Skeletal muscle cell (primary cell): ENCODE results near the gene ADCY2.

Source experiments
- DNase-seq: peaks from one replicate; pipeline ENCODE4 v3.0.0-alpha.2; 2010; ENCODE audit warnings: low read depth
- H3K4me3 ChIP-seq: 2 replicates; pipeline ENCODE4 v1.5.1; 2011; ENCODE audit warnings: low read depth, mild to moderate bottlenecking, control low read depth, low read length, moderate library complexity

Gene ADCY2

DNA sequence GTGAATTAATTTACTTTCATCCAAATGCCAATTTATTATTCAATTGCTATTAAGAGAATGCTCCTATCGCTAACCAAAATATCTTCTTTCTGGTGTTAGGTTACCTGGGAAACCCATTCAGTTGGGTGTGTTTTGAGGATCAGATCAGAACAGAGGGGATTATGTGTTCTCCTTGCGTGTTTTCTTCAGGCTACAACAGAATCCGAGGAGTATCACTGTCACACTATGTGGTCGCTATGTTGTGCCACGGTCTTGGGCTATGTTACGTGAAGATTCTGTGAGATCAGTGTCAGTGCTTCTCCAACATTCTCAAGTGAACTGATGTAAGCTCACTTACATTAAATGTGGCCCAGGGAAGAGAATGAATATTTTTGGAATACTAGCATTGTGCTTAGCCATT, 39.0 kb downstream of the ADCY2 start:
- H3K4me3 ChIP-seq = no peak overlapping the region
- no peak for DNase-seq

DNA sequence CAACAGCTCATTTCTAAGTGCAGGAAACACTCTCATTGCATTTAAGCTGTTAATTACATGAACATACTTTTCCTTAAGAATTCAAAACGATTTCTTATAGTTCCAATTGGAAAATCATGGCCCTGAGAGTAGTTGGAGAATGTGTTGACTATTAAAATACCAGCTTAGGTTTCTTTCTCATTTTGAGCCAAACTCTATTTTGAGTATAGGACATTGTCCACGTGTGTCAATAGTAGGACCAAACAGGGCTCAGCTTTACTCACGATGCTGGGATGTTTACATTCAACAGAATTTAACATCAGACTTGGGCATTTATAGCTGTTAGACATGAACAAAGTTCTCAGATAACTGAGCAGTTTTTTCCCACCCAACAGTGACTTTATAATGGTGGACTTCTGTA, 39.6 kb downstream of the ADCY2 start:
- DNase-seq = no peak
- H3K4me3 ChIP-seq = no peak overlapping the region

DNA sequence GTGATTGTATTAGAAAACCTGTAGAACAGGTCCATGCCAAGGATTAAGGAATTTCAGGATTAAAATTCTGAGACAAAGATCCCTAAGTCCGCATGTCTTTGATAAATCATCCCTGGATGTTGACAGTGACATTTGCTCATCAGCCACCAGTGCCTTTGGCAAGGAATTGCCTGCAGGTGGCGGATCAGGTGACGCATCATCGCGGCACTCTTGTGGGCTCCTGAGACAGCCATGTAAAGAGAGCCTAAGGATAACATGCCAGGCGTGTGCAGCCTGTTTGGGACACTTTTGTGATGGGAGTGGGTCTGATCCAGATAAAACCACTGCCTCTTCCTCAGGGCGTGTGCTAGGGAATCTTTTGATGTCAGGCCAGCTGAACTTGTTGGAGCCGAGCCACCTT, 40.6 kb downstream of the ADCY2 start:
- DNase-seq = no peak
- no peak overlapping the region for H3K4me3 ChIP-seq

DNA sequence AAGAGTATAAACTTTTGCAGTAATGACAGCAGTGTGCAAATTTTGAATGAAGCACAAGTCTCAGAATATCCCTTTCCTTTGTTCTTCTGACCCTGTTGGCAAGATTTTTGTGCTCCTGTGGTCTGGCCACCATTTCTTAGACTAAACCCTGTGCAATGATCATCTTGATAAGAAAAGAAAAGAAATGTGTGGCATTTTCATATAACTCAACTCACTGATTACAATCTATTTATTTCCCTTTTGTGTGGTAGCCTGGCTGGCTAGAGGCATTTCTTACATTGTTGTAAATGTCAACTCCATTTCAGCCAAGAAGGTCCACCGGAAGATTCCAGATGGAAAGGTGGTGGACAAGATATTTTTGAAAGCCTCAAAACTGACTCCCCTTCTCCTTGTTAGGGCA, 41.9 kb downstream of the ADCY2 start:
- H3K4me3 ChIP-seq = no peak overlapping the region
- DNase-seq = no peak

DNA sequence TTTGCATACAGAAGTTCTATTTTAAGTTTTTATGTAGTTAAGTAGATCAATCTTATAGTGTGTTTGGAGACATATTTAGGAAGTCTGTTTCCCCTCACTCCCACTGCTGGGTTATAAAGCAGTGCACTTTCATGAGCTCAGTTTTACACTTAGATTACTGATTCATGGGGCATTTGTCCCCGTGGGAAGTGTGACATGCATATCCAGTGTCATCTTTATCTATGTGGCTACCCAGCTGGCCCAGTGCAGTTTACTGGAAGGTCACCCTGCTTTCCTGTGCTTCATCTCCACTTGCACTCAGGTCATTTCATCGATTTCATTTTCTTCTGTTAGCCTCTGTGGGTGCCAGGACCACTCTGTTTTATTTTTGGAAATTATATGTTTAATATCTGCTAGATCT, 49.1 kb downstream of the ADCY2 start:
- DNase-seq = no peak
- no peak overlapping the region for H3K4me3 ChIP-seq

DNA sequence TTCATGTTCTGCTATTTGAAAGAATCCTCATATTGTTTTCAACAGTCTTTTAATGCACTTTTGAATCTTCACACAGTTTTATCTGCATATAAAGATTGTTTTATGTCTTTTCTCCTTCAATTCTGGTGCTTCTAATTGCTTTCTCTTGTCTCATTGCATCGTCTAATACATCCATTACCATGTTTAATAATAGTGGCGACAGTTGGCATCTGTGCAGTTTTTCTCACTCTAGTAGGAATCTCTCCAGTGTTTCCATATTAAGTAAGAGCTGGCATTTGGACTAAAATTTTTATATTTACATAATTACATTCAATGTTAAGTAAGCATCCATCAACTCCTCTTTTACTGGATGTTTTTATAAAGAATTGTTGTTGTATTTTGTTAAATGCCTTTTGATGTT, 49.9 kb downstream of the ADCY2 start:
- no peak for DNase-seq
- H3K4me3 ChIP-seq = no peak overlapping the region

DNA sequence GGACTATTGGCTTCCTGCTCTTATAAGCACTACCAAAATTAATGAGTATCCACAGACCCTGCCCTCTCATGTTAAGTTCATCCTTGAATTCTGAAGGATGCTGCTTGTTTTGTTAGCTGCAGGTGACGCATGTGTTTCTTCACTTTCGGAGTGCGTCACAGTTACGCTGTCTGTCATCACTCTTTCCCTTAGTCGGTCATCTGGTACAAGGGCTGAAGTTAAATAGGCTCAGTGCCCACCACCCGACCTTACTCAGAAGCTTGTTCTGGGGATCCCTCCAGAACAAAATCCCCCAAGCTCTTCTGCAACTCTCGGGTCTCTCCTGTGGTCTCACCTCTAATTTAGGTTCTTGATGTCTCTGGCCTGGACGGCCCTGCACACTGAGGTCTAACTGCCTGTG, 51.0 kb downstream of the ADCY2 start:
- H3K4me3 ChIP-seq = no peak overlapping the region
- no peak for DNase-seq

DNA sequence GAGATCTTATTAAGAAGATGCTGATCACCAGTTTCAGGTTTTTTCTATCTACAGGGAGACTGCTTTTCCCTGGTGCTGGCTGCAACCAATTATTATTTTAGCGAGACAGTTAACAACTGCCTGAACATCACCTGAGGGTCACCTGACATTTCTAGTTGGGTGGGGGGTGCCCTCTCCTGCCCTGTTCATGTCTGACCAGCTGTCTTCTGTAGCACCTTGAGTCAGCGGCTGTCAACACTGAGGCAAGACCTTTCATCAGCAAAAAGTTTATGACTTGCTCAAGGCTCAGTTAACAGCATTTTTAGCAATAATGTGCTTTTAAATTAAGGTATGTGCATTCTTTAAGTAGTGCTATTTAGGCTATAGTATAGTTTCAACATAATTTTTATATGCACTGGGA, 58.0 kb downstream of the ADCY2 start:
- H3K4me3 ChIP-seq = no peak overlapping the region
- no peak for DNase-seq

DNA sequence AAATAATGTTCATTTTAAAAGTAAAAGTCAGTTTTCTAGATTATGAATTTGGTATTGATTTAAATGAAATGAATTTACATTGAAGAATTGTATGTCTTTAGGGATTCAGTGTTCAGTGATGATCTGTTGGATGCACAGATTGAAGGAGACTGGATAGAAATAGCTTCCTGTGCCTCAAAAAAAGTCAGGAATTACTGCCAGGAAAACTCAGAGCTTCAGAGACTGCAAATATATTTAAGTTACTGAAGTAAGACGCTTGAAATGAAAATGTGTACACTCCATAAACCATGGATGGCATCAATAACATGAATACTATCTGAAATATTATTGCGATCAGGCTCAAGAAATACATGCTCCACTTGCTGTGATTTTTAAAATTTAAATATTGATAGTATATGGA, 60.3 kb downstream of the ADCY2 start:
- no peak for DNase-seq
- H3K4me3 ChIP-seq = no peak overlapping the region

DNA sequence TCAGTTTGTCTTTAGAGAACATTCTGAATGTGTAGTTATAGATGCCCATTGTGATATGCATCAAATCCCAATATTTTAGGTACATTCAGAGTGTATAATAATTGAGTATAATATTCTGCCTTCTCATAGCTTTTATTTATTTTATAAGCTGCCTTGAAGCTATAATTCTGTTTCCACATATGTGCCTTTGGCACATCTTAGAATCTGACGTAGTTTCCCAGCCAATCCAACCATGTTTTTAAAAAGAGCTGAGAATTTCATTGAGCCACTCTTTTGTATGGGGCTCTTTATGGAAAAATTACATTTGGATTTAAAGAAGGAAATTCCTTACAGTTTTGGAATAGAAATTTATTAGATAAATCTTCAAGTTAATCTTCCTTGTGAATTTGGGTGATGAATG, 65.4 kb downstream of the ADCY2 start:
- no peak for DNase-seq
- no peak overlapping the region for H3K4me3 ChIP-seq

DNA sequence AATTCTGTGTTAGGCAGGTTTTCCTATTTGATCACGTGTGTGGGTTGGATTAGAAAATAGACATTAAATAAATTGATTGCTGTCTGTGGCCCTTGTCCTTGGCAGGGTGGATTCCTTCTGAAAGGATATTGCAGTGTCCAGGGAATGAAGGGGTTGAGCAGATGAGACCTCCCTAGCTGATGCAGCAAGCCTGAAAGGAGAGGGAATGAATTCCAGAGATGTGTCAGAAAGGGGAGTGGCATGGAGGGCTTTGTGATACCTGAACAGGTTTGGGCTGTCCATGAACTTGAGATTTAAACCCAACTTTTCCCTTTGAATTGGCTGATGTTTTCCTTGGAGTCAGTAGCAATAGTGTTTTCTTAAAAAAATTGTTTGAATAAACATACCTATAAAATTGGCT, 66.8 kb downstream of the ADCY2 start:
- no peak for DNase-seq
- H3K4me3 ChIP-seq = no peak overlapping the region

DNA sequence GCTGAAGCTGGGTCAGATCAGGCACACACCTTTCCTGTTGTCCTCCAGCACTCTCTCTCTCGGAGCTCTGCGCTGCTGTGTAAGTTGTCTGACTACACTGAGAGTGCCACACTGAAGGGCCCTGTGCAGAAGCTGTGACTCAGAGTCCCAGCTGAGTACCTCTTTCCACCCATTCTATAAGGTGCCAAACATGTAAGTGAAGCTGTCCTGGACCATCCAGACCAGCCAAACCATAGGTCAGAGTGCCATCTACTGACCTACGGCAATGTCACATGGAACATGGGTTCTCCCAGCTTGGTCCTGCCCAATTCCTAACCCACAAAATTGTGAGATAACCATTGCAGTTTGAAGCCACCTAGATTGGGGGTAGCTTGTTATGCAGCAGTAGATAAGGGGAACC, 68.2 kb downstream of the ADCY2 start:
- H3K4me3 ChIP-seq = no peak overlapping the region
- DNase-seq = no peak

DNA sequence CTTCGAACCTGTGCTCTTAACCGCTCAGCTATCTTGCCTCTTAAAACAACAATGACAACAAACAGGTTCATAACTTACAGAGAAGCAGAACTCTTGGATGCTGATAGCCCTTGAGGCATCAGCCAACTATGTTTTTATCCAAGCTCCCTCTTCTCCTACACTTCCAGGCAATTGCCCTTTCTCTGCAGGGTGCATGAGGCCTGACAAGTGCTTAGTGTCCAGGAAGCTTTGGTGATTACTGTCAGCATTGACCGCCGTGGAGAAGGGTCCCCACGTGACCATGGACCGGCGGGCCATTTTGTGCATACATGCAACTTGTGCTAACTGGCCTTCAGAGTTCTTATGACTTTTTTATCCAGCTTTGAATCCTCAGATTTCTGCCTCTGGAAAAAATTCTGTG, 71.2 kb downstream of the ADCY2 start:
- no peak for DNase-seq
- no peak overlapping the region for H3K4me3 ChIP-seq

DNA sequence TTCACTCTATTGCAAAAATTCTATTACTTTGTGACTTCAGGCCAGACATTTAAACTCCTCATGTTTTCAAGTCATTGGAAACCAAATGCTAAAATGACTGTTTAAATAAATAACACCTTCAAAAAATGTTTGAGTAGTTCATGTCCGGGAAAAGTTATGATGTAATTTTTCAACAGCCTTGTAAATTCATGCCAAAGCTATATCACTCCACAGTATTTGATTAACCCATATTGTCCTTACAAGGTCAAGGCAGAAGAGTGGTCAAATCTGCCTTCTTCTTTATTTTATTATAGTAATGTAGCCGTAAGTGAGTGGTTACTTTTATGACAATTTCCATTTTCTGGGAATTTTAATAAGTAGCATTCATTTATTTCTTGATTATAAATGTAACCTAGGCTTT, 72.8 kb downstream of the ADCY2 start:
- no peak for DNase-seq
- no peak overlapping the region for H3K4me3 ChIP-seq

DNA sequence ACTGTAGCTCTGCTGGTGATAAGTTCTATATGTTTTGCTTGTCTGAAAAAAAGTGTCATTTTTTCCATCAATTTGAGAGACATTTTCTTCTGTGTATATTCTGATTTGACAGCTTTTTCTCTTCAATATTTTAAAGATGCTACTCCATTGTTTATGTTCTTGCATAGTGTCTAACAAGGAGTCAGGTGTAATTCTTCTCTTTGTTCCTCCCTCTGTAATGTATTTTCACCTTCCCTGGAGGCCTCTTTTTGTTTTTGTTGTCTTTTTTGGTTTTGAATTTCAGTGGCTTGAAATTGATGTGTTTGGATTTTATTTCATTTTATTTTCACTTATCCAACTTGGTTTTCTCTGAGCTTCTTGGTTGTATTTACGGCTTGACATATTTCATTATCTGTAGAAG, 75.8 kb downstream of the ADCY2 start:
- no peak overlapping the region for H3K4me3 ChIP-seq
- DNase-seq = no peak

DNA sequence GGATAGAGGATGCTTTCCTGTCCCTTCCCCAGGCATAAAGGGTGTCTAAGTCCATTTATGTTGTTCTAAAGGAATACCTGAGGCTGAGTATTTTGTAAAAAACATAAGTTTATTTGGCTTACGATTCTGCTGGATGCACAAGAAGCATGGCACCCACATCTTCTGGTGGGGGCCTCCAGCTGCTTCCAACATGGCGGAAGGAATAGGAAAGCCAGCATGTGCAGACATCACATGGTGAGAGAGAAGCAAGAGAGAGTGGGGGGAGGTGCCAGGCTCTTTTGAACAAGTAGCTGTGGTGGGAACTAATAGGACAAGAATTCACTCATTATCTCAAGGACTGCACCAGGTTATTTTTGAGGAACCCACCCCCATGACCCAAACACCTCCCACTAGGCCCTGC, 77.2 kb downstream of the ADCY2 start:
- no peak overlapping the region for H3K4me3 ChIP-seq
- no peak for DNase-seq

DNA sequence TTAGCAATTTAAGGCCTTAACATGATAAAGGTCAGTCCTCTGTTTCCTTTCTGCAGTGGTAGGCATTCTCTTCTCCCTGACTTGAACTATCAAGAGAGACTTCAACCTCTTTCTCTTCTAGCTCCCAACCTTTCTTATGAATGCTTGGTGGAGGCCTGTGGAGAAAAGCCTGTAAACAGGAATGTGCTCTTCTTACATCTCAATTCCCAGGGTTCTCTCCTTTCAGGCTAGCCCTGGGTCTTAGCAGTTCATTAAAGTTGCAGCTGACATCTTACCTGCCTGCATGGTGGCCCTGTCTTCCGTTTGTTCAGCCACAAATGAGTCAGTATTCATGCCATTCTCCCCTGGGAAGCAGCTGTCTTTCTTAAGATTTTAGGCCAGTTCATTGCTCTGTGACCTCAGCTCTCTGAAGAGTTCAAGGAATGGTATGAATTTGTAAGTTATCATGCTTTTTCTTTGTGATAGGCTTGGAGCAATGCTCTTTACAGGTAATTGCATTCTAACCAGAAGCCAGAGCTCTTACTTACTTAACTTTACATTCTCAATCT, 77.8 kb downstream of the ADCY2 start:
- no peak for DNase-seq
- no peak overlapping the region for H3K4me3 ChIP-seq

DNA sequence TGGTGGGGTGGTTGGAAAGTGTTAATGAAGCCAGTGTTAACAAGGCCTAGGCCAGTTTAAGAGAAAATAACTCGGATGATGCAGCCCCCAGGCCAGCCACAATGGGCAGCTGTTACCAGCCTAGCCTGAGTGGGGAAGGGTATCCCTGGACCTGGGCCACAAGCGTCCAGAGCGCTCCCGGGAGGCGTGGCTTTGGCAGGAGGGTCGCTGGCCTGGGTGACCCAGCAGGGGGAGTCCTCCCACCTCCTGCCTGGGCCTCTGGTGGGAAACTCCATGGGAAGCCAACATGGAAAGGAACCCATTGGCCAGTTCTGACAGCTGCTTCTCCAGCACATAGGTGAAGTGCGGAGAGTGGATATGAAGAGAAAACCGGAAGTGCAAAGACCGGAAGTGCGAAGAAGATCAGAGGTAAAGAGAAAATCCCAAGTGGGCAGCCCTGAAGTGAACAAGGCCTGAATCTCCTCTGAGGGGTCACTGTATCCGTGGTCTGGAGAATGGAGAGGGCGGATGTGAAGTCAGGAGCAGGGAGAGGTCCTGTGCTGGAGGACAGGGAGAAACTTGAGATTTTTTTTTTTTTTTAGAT, 79.0 kb downstream of the ADCY2 start:
- no peak overlapping the region for H3K4me3 ChIP-seq
- no peak for DNase-seq

DNA sequence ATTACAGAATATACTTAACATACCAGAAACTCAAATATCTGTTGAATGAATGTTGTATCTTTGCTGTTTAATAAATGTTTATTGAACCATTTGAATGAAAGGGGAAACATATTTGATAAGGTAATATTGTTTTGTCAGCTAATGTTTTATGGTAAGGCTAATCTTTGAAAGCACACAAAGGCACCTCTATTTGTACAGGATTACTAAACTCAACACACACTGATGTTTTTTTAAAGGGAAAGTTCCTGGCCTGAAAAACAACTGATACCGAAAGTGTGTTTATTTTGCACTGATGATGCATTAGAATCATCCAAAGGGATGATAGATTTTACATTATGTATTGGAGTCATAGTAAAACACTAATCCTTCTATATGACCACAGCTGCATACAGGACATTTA, 82.5 kb downstream of the ADCY2 start:
- DNase-seq = no peak
- H3K4me3 ChIP-seq = no peak overlapping the region

DNA sequence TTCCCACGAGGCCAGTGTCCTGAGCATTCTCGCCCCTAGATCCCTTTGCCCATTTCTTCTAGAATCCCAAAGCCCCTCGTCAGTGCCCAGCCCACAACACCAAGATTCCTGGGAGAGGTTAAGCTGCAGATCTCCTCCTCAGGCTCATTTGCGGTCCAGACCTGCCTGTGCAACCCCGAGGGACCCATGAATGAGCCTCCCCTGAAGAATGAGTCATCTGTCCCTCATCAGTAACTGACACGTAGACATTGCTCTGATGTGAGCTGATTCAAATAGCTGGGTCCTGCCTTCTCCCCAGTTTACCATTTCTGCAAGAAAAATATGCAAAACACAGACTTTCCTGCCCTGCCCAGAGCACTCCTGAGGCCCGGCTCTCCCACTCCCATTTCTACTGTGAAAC, 92.8 kb downstream of the ADCY2 start:
- H3K4me3 ChIP-seq = no peak overlapping the region
- DNase-seq = no peak

DNA sequence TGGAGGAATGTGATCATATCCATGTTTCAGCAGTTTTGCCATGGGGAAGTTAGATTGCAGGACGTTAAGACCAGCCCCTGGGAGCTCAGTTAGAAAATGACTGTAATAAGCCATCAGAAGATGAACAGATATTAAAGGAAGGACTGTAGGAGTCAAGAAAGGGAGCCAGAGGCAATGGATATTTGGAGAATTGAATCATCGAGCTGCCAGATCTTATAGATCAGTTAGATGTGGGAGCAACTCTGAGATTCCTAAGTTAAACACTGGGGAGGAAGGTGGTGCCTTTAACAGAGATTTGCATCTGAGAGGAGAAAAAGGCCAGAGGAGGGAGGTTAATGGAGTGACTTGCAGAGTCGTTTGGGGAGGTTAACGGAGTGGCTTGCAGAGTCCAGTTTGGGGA, 96.4 kb downstream of the ADCY2 start:
- DNase-seq = no peak
- H3K4me3 ChIP-seq = no peak overlapping the region

DNA sequence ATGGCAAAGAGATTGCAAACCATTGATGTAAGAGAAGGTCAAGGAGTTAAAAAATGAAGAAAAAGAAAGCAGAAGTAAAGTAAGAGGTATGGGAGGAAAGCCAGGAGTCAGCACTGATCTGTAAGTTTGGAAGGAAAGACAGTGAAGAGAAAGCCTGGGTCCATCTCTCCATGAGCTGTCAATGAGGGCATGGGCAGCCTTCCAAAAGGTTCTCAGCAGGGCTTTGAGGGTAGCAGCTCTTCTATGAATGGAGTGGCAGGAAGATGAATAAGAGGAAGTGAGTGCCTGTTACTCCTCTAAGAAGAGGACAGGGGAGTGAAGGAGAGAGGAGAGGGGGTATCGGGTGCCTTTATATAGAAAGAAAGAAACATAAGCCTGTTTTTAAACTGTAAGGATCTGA, 97.1 kb downstream of the ADCY2 start:
- H3K4me3 ChIP-seq = no peak overlapping the region
- DNase-seq = no peak
